Prostate gland (tissue), 2 donors: ENCODE measurements around the gene TDRD3. TPM values are rescaled to one million over a fixed set of nuclear protein-coding genes. Genes with fewer than 3 reads are reported as not detected.

ENCODE experiments used
- DNase-seq: peaks from one replicate; pipeline ENCODE4 v3.0.0-alpha.2; 2019; ENCODE audit warnings: low spot score
- H3K27ac ChIP-seq, 2 donors: fragments of 200-600 bp; sonication (generic); 2 replicates each; pipeline ENCODE4 v1.5.1; 2017 to 2019
- H3K27me3 ChIP-seq: fragments of 200-600 bp; sonication (generic); replicated peaks from 2 replicates; pipeline ENCODE4 v1.5.1; 2019; ENCODE audit not compliant: insufficient read depth
- H3K36me3 ChIP-seq, 2 donors: fragments of 200-600 bp; sonication (generic); 1 replicate in 1 of 2; 2 replicates in 1 of 2; pipeline versions ENCODE4 v1.5.1 to v1.8.1; 2017 to 2019
- H3K4me1 ChIP-seq: fragments of 200-600 bp; sonication (generic); replicated peaks from 2 replicates; pipeline ENCODE4 v1.5.1; 2019
- H3K4me3 ChIP-seq, 2 donors: fragments of 200-600 bp; sonication (generic); 2 replicates each; pipeline ENCODE4 v1.5.1; 2017 to 2019
- H3K9me3 ChIP-seq: fragments of 200-600 bp; sonication (generic); 2 replicates; pipeline ENCODE4 v1.5.1; 2017
- POLR2A ChIP-seq: fragments of 450-650 bp; IDR thresholded peaks from one replicate; pipeline ENCODE4 v1.6.1; 2016; ENCODE audit warnings: antibody characterized with exemption, mild to moderate bottlenecking
- POLR2AphosphoS5 ChIP-seq: sonication (generic); formaldehyde crosslinking; IDR thresholded peaks from one replicate; pipeline ENCODE4 v1.6.1; 2017; ENCODE audit warnings: antibody characterized with exemption
- WGBS: methylation state at CpG from one replicate; pipeline ENCODE4 v1.1.5; 2018; 5-methylcytosine and 5-hydroxymethylcytosine counted together
- intact Hi-C: fragments of 100-400 bp; cut with DNase I; formaldehyde crosslinking; loops from one replicate; pipeline ENCODE4 v1.14.2; 2022
- total RNA-seq, 2 donors: library from RNA; depleted of rRNA; stranded (reverse); fragments of >200 nt; gene quantifications; one replicate each; pipeline ENCODE4 v1.1.0, GENCODE V29; 2016
- TF ChIP-seq, protein P1 (sequence below), 4 experiments: fragments of 200-600 bp in 2 of 4; fragments of 450-650 bp in 2 of 4; sonication (generic) in 2 of 4; IDR thresholded peaks; 1 replicate in 3 of 4; 2 replicates in 1 of 4; pipeline ENCODE4 v1.5.1; 2016 to 2019; ENCODE audit warnings: antibody characterized with exemption in 4 of 4, mild to moderate bottlenecking in 2 of 4, moderate library complexity in 2 of 4

The TDRD3 gene
- total RNA-seq, 2 donors from 2014 or later: 14.6 to 14.7 TPM

GRCh38 chr13:60351855-60352615, 45.0 kb upstream of the TDRD3 start:
- Histone ChIP-seq H3K27ac (no peak overlapping the region), H3K36me3 (no peaks in the 10 kb centered on the region), H3K9me3 (no peaks in the 10 kb centered on the region), H3K4me3 (no peak overlapping the region), H3K4me1 (no peaks in the 10 kb centered on the region), H3K27me3 (no peaks in the 10 kb centered on the region)
- TF ChIP-seq, protein P1, sequence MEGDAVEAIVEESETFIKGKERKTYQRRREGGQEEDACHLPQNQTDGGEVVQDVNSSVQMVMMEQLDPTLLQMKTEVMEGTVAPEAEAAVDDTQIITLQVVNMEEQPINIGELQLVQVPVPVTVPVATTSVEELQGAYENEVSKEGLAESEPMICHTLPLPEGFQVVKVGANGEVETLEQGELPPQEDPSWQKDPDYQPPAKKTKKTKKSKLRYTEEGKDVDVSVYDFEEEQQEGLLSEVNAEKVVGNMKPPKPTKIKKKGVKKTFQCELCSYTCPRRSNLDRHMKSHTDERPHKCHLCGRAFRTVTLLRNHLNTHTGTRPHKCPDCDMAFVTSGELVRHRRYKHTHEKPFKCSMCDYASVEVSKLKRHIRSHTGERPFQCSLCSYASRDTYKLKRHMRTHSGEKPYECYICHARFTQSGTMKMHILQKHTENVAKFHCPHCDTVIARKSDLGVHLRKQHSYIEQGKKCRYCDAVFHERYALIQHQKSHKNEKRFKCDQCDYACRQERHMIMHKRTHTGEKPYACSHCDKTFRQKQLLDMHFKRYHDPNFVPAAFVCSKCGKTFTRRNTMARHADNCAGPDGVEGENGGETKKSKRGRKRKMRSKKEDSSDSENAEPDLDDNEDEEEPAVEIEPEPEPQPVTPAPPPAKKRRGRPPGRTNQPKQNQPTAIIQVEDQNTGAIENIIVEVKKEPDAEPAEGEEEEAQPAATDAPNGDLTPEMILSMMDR (IDR thresholded peaks at IDR 0.05): no peak
- TF ChIP-seq POLR2AphosphoS5 (no peak), POLR2A (no peak)
- intact Hi-C loops: no loop called here
- 62% methylated on average over 4 of the region's 4 CpGs for WGBS
- no peak for DNase-seq

DNA sequence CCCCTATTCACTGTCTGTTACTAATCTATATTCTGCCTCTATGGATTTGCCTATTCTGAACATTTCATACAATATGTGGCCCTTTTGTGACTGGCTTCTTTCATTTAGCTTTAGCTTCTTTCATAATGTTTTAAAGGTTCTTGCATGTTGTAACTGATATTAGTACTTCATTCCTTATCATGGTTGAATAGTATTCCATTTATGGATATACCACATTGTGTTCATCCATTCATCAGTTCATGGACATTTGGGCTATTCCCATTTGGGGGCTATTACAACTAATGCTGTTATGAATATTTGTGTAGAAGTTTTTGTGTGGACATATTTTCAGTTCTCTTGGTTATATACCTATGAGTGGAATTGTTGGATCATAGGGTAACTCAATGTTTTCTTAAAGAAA, 44.4 kb upstream of the TDRD3 start:
- TF ChIP-seq POLR2AphosphoS5 (no peak), POLR2A (no peak)
- TF ChIP-seq, protein P1 (IDR thresholded peaks at IDR 0.05): no peak
- intact Hi-C loops: no loop called here
- H3K36me3 ChIP-seq: no peaks in the 10 kb centered on the region
- no peaks in the 10 kb centered on the region for H3K4me1 ChIP-seq
- no peak overlapping the region for H3K4me3 ChIP-seq
- H3K9me3 ChIP-seq: no peaks in the 10 kb centered on the region
- no peak for DNase-seq
- no peak overlapping the region for H3K27ac ChIP-seq
- H3K27me3 ChIP-seq: no peaks in the 10 kb centered on the region

DNA sequence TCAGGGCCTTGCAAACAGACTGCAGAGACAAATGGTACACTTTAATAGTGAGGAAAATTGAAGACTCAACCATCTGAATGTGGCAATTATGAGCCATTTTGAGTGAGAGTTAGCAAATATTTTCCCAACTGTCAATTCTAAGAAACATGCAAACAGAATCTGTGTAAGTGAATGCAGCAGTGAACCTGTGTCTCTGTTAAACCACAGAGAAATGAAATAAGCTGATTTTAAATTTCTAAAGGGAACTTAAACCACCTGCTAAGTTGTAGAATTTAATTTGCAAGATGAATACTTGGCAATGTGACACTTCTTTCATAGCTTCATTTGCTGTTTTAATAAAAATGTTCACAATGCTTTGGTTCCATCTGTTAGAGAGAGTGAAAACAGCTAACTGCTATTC, 42.0 kb upstream of the TDRD3 start:
- H3K27me3 ChIP-seq: no peaks in the 10 kb centered on the region
- intact Hi-C loops: no loop called here
- H3K9me3 ChIP-seq: no peaks in the 10 kb centered on the region
- H3K4me1 ChIP-seq: no peaks in the 10 kb centered on the region
- no peak for TF ChIP-seq POLR2A
- no peak for TF ChIP-seq POLR2AphosphoS5
- TF ChIP-seq, protein P1 (IDR thresholded peaks at IDR 0.05): no peak
- H3K27ac ChIP-seq: no peak overlapping the region
- H3K36me3 ChIP-seq: no peaks in the 10 kb centered on the region
- no peak overlapping the region for H3K4me3 ChIP-seq
- DNase-seq: no peak

DNA sequence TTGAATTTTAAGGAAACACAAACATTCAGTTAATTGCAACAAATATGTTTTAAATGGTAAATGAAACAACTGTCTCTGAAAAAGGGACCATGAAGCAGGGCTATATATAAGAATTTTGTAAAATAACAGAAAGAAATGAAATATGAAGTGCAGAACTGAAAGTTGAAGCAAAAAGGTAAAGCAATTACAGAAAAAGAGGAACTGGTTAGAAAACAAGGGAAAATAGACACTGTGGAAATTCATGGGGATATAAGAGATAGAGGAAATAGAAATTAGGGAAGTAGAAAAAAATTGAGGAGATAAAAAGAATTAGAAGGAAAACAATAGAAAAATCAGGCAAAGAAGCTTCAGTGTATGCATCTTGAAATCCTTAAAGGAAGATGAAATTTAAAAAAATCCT, 40.0 kb upstream of the TDRD3 start:
- TF ChIP-seq POLR2AphosphoS5 (no peak), POLR2A (no peak)
- TF ChIP-seq, protein P1 (IDR thresholded peaks at IDR 0.05): no peak
- no peak for DNase-seq
- intact Hi-C loops: no loop called here
- Histone ChIP-seq H3K4me3 (no peak overlapping the region), H3K4me1 (no peaks in the 10 kb centered on the region), H3K36me3 (no peaks in the 10 kb centered on the region), H3K9me3 (no peaks in the 10 kb centered on the region), H3K27ac (no peak overlapping the region), H3K27me3 (no peaks in the 10 kb centered on the region)

DNA sequence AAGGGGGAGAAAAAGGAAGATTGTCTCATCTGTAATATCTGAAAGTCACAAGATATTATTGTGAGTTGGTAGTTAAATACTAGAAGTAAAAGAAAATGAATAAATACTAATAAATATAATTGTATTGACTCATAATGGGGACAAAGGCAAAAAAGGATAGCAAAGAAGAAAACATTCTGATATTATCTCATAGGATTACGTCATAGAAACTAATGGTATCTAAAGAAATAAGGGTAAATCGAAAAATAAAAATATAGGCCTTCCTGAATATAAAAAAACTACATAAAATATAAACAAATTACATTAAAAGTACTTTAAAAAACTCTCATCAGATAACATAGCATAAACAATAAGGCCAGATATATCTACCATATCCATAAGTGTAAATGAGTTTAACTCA, 38.6 kb upstream of the TDRD3 start:
- Histone ChIP-seq H3K27ac (no peak overlapping the region), H3K36me3 (no peaks in the 10 kb centered on the region), H3K4me3 (no peak overlapping the region), H3K4me1 (no peaks in the 10 kb centered on the region), H3K27me3 (no peaks in the 10 kb centered on the region), H3K9me3 (no peaks in the 10 kb centered on the region)
- intact Hi-C loops: no loop called here
- 90% methylated on average over 2 of the region's 2 CpGs for WGBS
- TF ChIP-seq POLR2A (no peak), POLR2AphosphoS5 (no peak)
- TF ChIP-seq, protein P1 (IDR thresholded peaks at IDR 0.05): no peak
- no peak for DNase-seq
